VCaP (cell line): ENCODE results near the gene JARID2.

Experiments used
- H3K27ac ChIP-seq: fragments of 450-650 bp; 2 replicates; pipeline ENCODE4 v1.5.1; 2017
- TF ChIP-seq, protein P1 (sequence below): fragments of 450-650 bp; conservative IDR thresholded peaks from 2 replicates; pipeline ENCODE4 v1.5.1; 2017; ENCODE audit warnings: mild to moderate bottlenecking, moderate library complexity

Gene JARID2

GRCh38 chr6:15555101-15556038 lies 309.5 kb downstream of the JARID2 start:
- TF ChIP-seq, protein P1, sequence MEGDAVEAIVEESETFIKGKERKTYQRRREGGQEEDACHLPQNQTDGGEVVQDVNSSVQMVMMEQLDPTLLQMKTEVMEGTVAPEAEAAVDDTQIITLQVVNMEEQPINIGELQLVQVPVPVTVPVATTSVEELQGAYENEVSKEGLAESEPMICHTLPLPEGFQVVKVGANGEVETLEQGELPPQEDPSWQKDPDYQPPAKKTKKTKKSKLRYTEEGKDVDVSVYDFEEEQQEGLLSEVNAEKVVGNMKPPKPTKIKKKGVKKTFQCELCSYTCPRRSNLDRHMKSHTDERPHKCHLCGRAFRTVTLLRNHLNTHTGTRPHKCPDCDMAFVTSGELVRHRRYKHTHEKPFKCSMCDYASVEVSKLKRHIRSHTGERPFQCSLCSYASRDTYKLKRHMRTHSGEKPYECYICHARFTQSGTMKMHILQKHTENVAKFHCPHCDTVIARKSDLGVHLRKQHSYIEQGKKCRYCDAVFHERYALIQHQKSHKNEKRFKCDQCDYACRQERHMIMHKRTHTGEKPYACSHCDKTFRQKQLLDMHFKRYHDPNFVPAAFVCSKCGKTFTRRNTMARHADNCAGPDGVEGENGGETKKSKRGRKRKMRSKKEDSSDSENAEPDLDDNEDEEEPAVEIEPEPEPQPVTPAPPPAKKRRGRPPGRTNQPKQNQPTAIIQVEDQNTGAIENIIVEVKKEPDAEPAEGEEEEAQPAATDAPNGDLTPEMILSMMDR = no peak
- H3K27ac ChIP-seq = no peak overlapping the region

- H3K27ac ChIP-seq = no peak overlapping the region
- TF ChIP-seq, protein P1 = no peak
Observed at GRCh38 chr6:15556711-15557110, 310.8 kb downstream of the JARID2 start.

GRCh38 chr6:15557174-15557573 lies 311.3 kb downstream of the JARID2 start:
- no peak overlapping the region for H3K27ac ChIP-seq

DNA sequence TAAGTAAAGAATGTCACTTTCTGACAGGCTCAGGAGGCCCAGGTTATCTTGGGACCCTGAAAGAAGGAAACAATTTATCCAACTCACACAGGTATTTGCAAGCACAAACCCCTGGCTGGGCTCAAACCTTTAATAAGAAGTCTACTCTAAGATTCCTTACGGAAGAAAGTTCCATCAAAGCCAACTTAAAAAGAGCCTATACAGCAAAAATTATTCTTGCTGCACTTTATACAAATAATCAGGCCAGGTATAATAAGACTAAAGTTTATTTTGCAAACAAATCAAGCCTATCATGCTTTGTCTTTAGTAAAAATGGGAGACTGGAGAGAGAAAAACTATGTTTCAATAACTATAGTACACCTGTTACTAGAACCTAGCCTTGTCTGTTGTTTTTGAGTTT lies 314.8 kb downstream of the JARID2 start:
- no peak overlapping the region for H3K27ac ChIP-seq
- TF ChIP-seq, protein P1 = no peak

More at GRCh38 chr6:15557174-15557573, 311.3 kb downstream of the JARID2 start:
- TF ChIP-seq, protein P1 = no peak

DNA sequence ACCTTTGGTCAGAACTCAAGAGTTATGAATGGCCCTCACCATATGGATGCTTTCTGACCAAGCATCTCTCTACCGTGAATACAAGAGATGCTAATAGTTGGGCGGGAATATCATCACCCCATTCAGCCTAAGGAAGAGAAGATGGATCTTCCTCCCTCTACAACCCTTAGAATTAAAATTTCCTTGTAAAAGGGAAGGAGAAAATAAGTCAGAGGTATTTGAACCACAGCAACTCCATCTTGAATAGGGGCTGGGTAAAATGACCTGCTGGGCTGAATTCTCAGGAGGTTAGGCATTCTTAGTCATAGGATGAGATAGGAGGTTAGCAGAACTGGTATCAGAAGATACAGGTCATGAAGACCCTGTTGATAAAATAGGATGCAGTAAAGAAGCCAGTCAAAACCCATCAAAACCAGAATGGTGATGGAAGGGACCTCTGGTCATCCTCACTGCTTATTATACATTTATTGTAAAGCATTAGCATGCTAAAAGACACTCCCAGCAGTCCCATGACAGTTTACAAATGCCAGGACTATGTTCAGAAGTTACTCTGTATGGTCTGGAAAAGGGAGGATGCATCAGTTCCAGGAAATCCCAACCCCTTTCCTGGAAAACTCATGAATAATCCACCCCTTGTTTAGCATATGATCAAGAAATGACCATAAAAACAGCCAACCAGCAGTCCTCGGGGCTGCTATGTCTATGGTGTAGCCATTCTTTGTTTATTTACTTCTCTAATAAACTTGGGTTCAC lies 315.8 kb downstream of the JARID2 start:
- TF ChIP-seq, protein P1 = no peak

GRCh38 chr6:15562977-15563376 lies 317.1 kb downstream of the JARID2 start:
- TF ChIP-seq, protein P1 = no peak

More for the DNA sequence above, 315.8 kb downstream of the JARID2 start:
- no peak overlapping the region for H3K27ac ChIP-seq

More at GRCh38 chr6:15562977-15563376, 317.1 kb downstream of the JARID2 start:
- no peak overlapping the region for H3K27ac ChIP-seq
